IMR-90 (cell line): ENCODE measurements around the gene DDX59.

Source experiments
- BHLHE40 ChIP-seq: fragments of 150-350 bp; IDR thresholded peaks from 2 replicates; pipeline ENCODE4 v1.6.1; 2016; ENCODE audit warnings: mild to moderate bottlenecking, low read depth, low read length
- CTCF ChIP-seq: conservative IDR thresholded peaks from 2 replicates; pipeline ENCODE4 v1.5.1; 2012; ENCODE audit warnings: mild to moderate bottlenecking, low read depth, low read length, improper control_type of control experiment
- MAFK ChIP-seq: IDR thresholded peaks from 2 replicates; pipeline ENCODE4 v1.6.1; 2012; ENCODE audit warnings: low read depth, low read length, improper control_type of control experiment
- MAZ ChIP-seq: IDR thresholded peaks from 2 replicates; pipeline ENCODE4 v1.6.1; 2012; ENCODE audit warnings: low read depth, mild to moderate bottlenecking, low read length, improper control_type of control experiment, moderate library complexity, borderline replicate concordance
- MXI1 ChIP-seq: IDR thresholded peaks from 2 replicates; pipeline ENCODE4 v1.6.1; 2012; ENCODE audit warnings: low read depth, mild to moderate bottlenecking, low read length, moderate library complexity, borderline replicate concordance
- NFE2L2 ChIP-seq: fragments of 150-350 bp; IDR thresholded peaks from 2 replicates; pipeline ENCODE4 v1.6.1; 2016; ENCODE audit warnings: low read depth, mild to moderate bottlenecking, low read length
- POLR2A ChIP-seq: IDR thresholded peaks from 2 replicates; pipeline ENCODE4 v1.6.1; 2012; ENCODE audit warnings: mild to moderate bottlenecking, low read depth, low read length
- RAD21 ChIP-seq: IDR thresholded peaks from 2 replicates; pipeline ENCODE4 v1.6.1; 2012; ENCODE audit warnings: low read length, improper control_type of control experiment
- RCOR1 ChIP-seq: IDR thresholded peaks from 2 replicates; pipeline ENCODE4 v1.6.1; 2012; ENCODE audit warnings: mild to moderate bottlenecking, low read length, improper control_type of control experiment; ENCODE audit not compliant: insufficient replicate concordance
- RFX5 ChIP-seq: IDR thresholded peaks from 2 replicates; pipeline ENCODE4 v1.8.0; 2012; ENCODE audit warnings: low read depth, mild to moderate bottlenecking, low read length, moderate library complexity
- SMC3 ChIP-seq: fragments of 150-350 bp; IDR thresholded peaks from 2 replicates; pipeline ENCODE4 v1.6.1; 2016; ENCODE audit warnings: low read depth, mild to moderate bottlenecking, antibody characterized with exemption, low read length, moderate library complexity
- TF ChIP-seq, protein P1 (sequence below): fragments of 150-350 bp; IDR thresholded peaks from 2 replicates; pipeline ENCODE4 v1.6.1; 2017; ENCODE audit warnings: mild to moderate bottlenecking, antibody characterized with exemption, low read length, low read depth

GRCh38 chr1:200660719-200661118, 9.0 kb downstream of the DDX59 start:
- TF ChIP-seq CTCF (no peak), POLR2A (no peak), BHLHE40 (no peak), MAFK (no peak), MAZ (no peak), NFE2L2 (no peak), RCOR1 (no peak), RAD21 (no peak), RFX5 (no peak), MXI1 (no peak), SMC3 (no peak)
- TF ChIP-seq, protein P1, sequence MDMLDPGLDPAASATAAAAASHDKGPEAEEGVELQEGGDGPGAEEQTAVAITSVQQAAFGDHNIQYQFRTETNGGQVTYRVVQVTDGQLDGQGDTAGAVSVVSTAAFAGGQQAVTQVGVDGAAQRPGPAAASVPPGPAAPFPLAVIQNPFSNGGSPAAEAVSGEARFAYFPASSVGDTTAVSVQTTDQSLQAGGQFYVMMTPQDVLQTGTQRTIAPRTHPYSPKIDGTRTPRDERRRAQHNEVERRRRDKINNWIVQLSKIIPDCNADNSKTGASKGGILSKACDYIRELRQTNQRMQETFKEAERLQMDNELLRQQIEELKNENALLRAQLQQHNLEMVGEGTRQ = no peak
